Endometrium (tissue), 2 donors: ENCODE data around the gene IKZF4.
"Not testable (repeated sequence)": the region's sequence is repeated elsewhere in the genome, so short reads cannot be mapped to it uniquely, and the experiment has no call there.

ENCODE experiments used
- FAIRE-seq: peaks from 2 replicates; lab custom pipeline; 2012; peaks lifted over from hg19 to GRCh38; lab: Jason Lieb, UNC
- donor health status: control.
- donor health status: control.

The IKZF4 gene

DNA sequence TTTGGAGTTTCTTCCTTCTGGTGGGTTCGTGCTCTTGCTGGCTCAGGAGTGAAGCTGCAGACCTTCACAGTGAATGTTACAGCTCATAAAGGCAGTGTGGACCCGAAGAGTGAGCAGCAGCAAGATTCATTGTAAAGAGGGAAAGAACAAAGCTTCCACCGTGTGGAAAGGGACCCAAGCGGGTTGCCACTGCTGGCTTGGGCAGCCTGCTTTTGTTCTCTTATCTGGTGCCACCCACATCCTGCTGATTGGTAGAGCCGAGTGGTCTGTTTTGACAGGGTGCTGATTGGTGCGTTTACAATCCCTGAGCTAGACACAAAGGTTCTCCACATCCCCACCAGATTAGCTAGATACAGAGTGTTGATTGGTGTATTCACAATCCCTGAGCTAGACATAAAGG, 21.3 kb upstream of the IKZF4 start:
- not testable (repeated sequence) for FAIRE-seq

GRCh38 chr12:55999999-56000540, 20.8 kb upstream of the IKZF4 start:
- FAIRE-seq: not testable (repeated sequence)

- no peak for FAIRE-seq
Measured at GRCh38 chr12:56001487-56002100, 19.2 kb upstream of the IKZF4 start.

- not testable (repeated sequence) for FAIRE-seq
Measured at GRCh38 chr12:56003376-56003775, 17.5 kb upstream of the IKZF4 start.

GRCh38 chr12:56004211-56004610, 16.6 kb upstream of the IKZF4 start:
- FAIRE-seq: no peak

GRCh38 chr12:56007564-56008559, 13.0 kb upstream of the IKZF4 start:
- FAIRE-seq: no peak

DNA sequence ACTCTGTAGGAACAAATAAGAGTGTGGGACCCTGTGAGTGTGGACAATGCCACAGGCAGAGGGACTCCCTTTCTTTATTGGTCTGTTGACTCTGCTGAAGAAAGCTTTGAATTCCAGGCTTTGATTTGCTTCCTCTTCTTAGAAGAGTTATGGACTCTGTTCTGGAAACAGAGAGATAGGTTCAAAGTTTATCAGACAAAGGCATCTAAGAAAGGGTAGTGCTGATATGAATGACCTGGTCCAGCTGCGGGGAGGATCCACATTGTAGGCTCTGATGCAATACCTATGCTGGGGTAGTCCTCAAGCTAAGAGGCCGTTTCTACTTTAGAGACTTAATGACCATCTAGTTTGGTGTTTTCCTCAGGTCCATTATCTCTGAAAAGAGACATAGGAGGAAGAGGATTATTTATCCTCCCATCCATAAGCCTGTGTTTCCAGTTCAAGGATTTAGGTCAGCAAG, 10.7 kb upstream of the IKZF4 start:
- no peak for FAIRE-seq

- FAIRE-seq: no peak
Measured at GRCh38 chr12:56011509-56012090, 9.2 kb upstream of the IKZF4 start.

GRCh38 chr12:56013482-56013881, 7.4 kb upstream of the IKZF4 start:
- FAIRE-seq: no peak

DNA sequence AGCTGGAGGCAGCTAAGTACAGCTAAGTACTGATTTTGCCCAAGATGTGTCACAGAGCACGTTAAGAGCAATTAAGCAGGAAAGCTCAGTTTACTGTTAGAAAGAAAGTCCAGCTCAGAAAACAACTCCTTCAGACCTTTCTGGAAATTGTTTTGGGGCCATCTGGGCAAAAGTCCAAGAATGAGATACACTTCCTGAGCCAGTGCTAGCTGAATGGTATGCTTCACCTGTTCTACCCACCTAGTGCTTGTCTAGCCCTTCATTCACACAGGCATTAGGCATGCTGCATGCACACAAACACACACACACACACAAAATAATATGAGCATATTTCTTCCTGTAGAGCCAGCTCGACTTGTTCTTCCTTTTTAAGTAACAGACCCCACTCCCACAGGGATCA, 6.6 kb upstream of the IKZF4 start:
- FAIRE-seq: no peak

DNA sequence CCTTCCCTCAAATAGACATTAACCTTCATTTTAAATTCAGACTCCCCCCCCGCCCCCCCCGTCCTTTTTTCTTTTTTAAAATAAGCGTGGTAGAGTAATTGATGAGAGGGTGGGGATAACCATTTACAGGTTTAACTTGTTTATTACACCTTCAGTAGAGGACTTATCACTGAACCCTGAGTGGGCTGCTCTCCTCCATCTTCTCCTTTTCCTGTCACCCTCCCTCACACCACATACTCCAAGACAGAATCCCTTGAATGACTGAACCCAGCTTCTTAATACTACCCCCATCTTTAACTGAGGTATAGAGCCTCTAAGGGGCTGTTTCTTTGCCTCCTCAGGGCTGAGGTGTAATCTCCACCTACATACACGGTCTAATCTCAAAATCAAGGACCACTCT, 3.7 kb upstream of the IKZF4 start:
- no peak for FAIRE-seq

GRCh38 chr12:56018356-56018755, 2.5 kb upstream of the IKZF4 start:
- no peak for FAIRE-seq

- FAIRE-seq: no peak
Measured at GRCh38 chr12:56021889-56022497, 1.1 kb downstream of the IKZF4 start.

GRCh38 chr12:56028511-56029165, 7.8 kb downstream of the IKZF4 start:
- no peak for FAIRE-seq

GRCh38 chr12:56029166-56029519, 8.3 kb downstream of the IKZF4 start:
- FAIRE-seq: no peak

GRCh38 chr12:56029666-56030293, 8.9 kb downstream of the IKZF4 start:
- no peak for FAIRE-seq

- no peak for FAIRE-seq
Measured at GRCh38 chr12:56031987-56032386, 11.1 kb downstream of the IKZF4 start.

DNA sequence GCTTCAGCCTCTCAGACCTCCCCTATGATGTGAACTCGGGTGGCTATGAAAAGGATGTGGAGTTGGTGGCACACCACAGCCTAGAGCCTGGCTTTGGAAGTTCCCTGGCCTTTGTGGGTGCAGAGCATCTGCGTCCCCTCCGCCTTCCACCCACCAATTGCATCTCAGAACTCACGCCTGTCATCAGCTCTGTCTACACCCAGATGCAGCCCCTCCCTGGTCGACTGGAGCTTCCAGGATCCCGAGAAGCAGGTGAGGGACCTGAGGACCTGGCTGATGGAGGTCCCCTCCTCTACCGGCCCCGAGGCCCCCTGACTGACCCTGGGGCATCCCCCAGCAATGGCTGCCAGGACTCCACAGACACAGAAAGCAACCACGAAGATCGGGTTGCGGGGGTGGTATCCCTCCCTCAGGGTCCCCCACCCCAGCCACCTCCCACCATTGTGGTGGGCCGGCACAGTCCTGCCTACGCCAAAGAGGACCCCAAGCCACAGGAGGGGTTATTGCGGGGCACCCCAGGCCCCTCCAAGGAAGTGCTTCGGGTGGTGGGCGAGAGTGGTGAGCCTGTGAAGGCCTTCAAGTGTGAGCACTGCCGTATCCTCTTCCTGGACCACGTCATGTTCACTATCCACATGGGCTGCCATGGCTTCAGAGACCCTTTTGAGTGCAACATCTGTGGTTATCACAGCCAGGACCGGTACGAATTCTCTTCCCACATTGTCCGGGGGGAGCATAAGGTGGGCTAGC, 13.9 kb downstream of the IKZF4 start:
- FAIRE-seq: no peak

- no peak for FAIRE-seq
Measured at GRCh38 chr12:56037161-56037560, 16.3 kb downstream of the IKZF4 start.

DNA sequence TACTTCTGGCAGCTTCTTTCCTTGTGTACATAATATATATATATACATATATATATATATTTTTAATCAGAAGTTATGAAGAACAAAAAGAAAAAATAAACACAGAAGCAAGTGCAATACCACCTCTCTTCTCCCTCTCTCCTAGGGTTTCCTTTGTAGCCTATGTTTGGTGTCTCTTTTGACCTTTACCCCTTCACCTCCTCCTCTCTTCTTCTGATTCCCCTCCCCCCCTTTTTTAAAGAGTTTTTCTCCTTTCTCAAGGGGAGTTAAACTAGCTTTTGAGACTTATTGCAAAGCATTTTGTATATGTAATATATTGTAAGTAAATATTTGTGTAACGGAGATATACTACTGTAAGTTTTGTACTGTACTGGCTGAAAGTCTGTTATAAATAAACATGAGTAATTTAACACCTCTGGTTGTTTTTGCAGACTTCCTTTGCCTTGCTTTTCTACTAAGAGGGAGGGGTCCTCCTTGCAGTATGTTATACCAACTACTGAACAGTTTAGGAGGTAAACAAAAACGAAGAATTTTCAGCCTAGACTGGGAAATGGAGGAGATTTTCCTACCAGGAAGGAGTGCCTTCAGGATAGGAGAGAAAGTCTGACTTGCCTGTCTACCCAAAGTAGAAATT, 17.3 kb downstream of the IKZF4 start:
- no peak for FAIRE-seq
